SU-DHL-6 (cell line): ENCODE data around the gene BRSK1.

Experiments used
- CTCF ChIP-seq: fragments of 200-600 bp; sonication (generic); IDR thresholded peaks from one replicate; pipeline ENCODE4 v1.5.1; 2017; ENCODE audit warnings: antibody characterized with exemption, mild to moderate bottlenecking, low read length, moderate library complexity; ENCODE audit not compliant: insufficient read depth, poor library complexity, severe bottlenecking
- EZH2phosphoT487 ChIP-seq: fragments of 200-600 bp; sonication (generic), shearing (Covaris generic); conservative IDR thresholded peaks from 2 replicates; pipeline ENCODE4 v1.6.1; 2018; ENCODE audit warnings: mild to moderate bottlenecking, antibody characterized with exemption, low read length, moderate library complexity, mixed read lengths

- TF ChIP-seq CTCF (no peak), EZH2phosphoT487 (no peak)
These were observed 57.4 kb downstream of the BRSK1 start for GRCh38 chr19:55341171-55341588.
